ENCODE measurements around the gene TPK1.

TPK1 gene

DNA sequence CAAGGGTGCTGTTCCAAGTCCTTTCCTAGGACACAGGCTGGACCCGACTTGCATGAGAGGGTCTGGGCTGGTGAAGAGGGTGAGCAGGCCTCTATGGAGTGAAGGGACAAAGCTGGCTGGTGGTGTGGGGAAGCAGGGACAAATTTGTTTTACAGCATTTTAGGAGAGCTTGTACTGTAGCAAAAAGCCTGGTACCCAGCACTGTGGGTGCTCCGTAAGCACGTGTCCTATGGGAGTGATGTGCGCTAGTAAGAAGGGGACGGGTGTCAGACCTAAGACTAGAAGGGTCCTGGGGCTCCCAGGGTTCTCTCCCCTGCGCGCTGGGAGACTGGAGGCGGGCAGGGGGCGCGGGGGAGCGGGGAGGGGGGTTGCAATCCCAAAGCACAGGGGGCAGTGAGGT lies 432.8 kb downstream of the TPK1 start:
- H3K4me3 ChIP-seq (ENCODE audit: low read depth in 1 of 2, low read length in 2 of 2), result no peak overlapping the region
- no peaks in the 10 kb centered on the region for H3K9me3 ChIP-seq (ENCODE audit: control insufficient read depth in 1 of 2, low read length in 2 of 2)
- H3K4me1 ChIP-seq (ENCODE audit: control insufficient read depth in 1 of 2, insufficient read depth in 2 of 2, low read length in 2 of 2), result peaks cover 0 to 5% of the 10 kb centered on the region in 2 donors
- H3K36me3 ChIP-seq (ENCODE audit: control insufficient read depth in 1 of 2, insufficient read depth in 2 of 2, low read length in 2 of 2), result no peaks in the 10 kb centered on the region
- no peaks in the 10 kb centered on the region for H3K27me3 ChIP-seq (ENCODE audit: low read depth, low read length)
- H3K27ac ChIP-seq (ENCODE audit: low read length), result no peak overlapping the region
